ENCODE measurements around the gene SLC36A1.

The SLC36A1 gene

DNA sequence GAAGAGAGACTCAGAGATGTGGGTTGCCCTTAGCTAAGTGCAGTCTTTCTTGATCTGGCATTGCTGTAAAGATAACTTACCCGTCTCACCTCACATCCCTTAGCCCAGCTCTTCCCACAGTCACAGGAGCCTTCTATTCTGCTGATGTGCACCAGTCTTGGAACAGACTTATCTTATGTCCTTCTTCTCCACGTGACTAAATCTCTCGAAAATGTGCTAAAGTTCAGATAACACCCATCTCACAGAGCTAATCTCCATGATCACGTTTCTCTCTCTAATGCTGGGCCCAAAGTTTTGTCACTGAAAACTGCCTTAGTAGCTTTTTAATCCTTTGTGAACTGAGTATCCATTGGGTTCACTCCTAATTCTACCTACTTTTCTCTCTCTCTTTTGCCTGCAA, 16.7 kb downstream of the SLC36A1 start:
- Histone ChIP-seq H4K8ac (ENCODE audit: low read depth, low read length) (no peak overlapping the region), H3K27ac (replicated peaks; ENCODE audit: low read length) (no peak overlapping the region), H3K18ac (ENCODE audit: low read length) (no peak overlapping the region), H3K23ac (ENCODE audit: low read depth, low read length, poor library complexity) (no peak overlapping the region), H2AFZ (ENCODE audit: low read length) (no peak overlapping the region), H3K4me1 (ENCODE audit: control insufficient read depth in 2 of 2, insufficient read depth in 1 of 2, low read depth in 1 of 2, low read length in 2 of 2) (no peaks in the 10 kb centered on the region), H3K4me2 (ENCODE audit: insufficient read depth, low read length, poor library complexity, severe bottlenecking) (no peak overlapping the region), H2BK5ac (ENCODE audit: low read length) (no peak overlapping the region), H2BK120ac (ENCODE audit: low read depth, low read length) (no peak overlapping the region), H3K9ac (ENCODE audit: low read depth, low read length, poor library complexity) (no peak overlapping the region), H3K79me1 (ENCODE audit: low read depth, low read length) (no peaks in the 10 kb centered on the region), H2AK5ac (ENCODE audit: low read depth, low read length) (no peak overlapping the region), H3K4me3 (ENCODE audit: low read length in 2 of 2) (no peak overlapping the region), H4K91ac (ENCODE audit: low read depth, low read length, poor library complexity) (no peak overlapping the region), H2BK12ac (ENCODE audit: low read length) (no peak overlapping the region), H3K4ac (ENCODE audit: low read length) (no peak overlapping the region), H3K27me3 (ENCODE audit: control insufficient read depth in 3 of 3, insufficient read depth in 3 of 3, low read depth in 1 of 3, low read length in 3 of 3) (no peaks in the 10 kb centered on the region), H3K9me3 (replicated peaks in 1 of 2; ENCODE audit: control insufficient read depth in 2 of 2, insufficient read depth in 1 of 2, low read depth in 1 of 2, low read length in 2 of 2) (peaks cover 0 to 2% of the 10 kb centered on the region in 2 donors), H3K14ac (ENCODE audit: low read length) (no peak overlapping the region), H2BK15ac (ENCODE audit: low read length) (no peak overlapping the region), H3K36me3 (replicated peaks in 1 of 2; ENCODE audit: control insufficient read depth in 2 of 2, insufficient read depth in 2 of 2, low read length in 2 of 2) (peaks cover 0 to 13% of the 10 kb centered on the region in 2 donors)
- no peak for DNase-seq (ENCODE audit: low spot score)
- no CpG with 5 or more reads among the region's 4 CpGs for WGBS, 2 donors (ENCODE audit: extremely low coverage in 2 of 2, insufficient read length in 2 of 2, insufficient replicate concordance in 1 of 2)

DNA sequence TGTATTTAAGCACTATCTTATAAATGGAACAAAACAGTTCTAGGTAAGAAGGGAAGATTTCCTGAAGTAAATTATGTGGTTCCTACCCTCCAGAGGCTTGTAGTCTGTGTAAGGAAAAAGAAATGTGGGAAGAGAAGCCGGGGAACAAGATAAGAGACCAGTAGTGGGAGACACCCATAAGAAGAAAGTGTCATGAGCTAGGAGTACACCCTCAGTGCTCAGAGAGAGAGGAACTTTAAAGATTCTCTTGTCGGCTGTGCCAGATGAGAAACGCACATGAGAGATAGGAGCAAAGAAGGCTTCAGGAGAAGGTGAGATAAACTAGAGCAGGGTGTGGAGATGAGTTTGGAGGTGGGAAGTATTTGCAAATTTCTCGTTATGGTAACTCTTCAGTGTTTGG, 18.1 kb downstream of the SLC36A1 start:
- Histone ChIP-seq H3K36me3 (replicated peaks in 1 of 2; ENCODE audit: control insufficient read depth in 2 of 2, insufficient read depth in 2 of 2, low read length in 2 of 2) (peaks cover 0 to 13% of the 10 kb centered on the region in 2 donors), H3K14ac (ENCODE audit: low read length) (no peak overlapping the region), H2BK15ac (ENCODE audit: low read length) (no peak overlapping the region), H3K23ac (ENCODE audit: low read depth, low read length, poor library complexity) (no peak overlapping the region), H3K4ac (ENCODE audit: low read length) (no peak overlapping the region), H2BK12ac (ENCODE audit: low read length) (no peak overlapping the region), H3K27ac (replicated peaks; ENCODE audit: low read length) (no peak overlapping the region), H2AFZ (ENCODE audit: low read length) (no peak overlapping the region), H3K9ac (ENCODE audit: low read depth, low read length, poor library complexity) (no peak overlapping the region), H3K27me3 (ENCODE audit: control insufficient read depth in 3 of 3, insufficient read depth in 3 of 3, low read depth in 1 of 3, low read length in 3 of 3) (no peaks in the 10 kb centered on the region), H3K4me1 (ENCODE audit: control insufficient read depth in 2 of 2, insufficient read depth in 1 of 2, low read depth in 1 of 2, low read length in 2 of 2) (no peaks in the 10 kb centered on the region), H4K91ac (ENCODE audit: low read depth, low read length, poor library complexity) (no peak overlapping the region), H4K8ac (ENCODE audit: low read depth, low read length) (no peak overlapping the region), H3K18ac (ENCODE audit: low read length) (no peak overlapping the region), H3K4me3 (ENCODE audit: low read length in 2 of 2) (no peak overlapping the region), H3K4me2 (ENCODE audit: insufficient read depth, low read length, poor library complexity, severe bottlenecking) (no peak overlapping the region), H3K79me1 (ENCODE audit: low read depth, low read length) (no peaks in the 10 kb centered on the region), H2AK5ac (ENCODE audit: low read depth, low read length) (no peak overlapping the region), H3K9me3 (replicated peaks in 1 of 2; ENCODE audit: control insufficient read depth in 2 of 2, insufficient read depth in 1 of 2, low read depth in 1 of 2, low read length in 2 of 2) (peaks cover 0 to 2% of the 10 kb centered on the region in 2 donors), H2BK5ac (ENCODE audit: low read length) (no peak overlapping the region), H2BK120ac (ENCODE audit: low read depth, low read length) (no peak overlapping the region)
- no CpG with 5 or more reads among the region's 4 CpGs for WGBS, 2 donors (ENCODE audit: extremely low coverage in 2 of 2, insufficient read length in 2 of 2, insufficient replicate concordance in 1 of 2)
- DNase-seq (ENCODE audit: low spot score) = no peak

DNA sequence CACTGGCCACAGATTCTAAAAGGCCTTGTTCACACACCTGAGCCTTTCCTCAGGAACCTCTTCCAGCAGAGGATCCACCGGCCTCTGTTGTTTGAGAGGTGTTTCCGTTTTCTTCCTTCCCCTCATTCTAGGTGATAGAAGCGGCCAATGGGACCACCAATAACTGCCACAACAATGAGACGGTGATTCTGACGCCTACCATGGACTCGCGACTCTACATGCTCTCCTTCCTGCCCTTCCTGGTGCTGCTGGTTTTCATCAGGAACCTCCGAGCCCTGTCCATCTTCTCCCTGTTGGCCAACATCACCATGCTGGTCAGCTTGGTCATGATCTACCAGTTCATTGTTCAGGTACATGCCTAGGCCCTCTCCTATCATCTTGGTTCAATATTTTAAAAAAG, 20.2 kb downstream of the SLC36A1 start:
- H3K14ac ChIP-seq (ENCODE audit: low read length) = no peak overlapping the region
- H3K36me3 ChIP-seq (replicated peaks in 1 of 2; ENCODE audit: control insufficient read depth in 2 of 2, insufficient read depth in 2 of 2, low read length in 2 of 2) = peaks cover 0 to 13% of the 10 kb centered on the region in 2 donors
- peaks cover 0 to 2% of the 10 kb centered on the region in 2 donors for H3K9me3 ChIP-seq (replicated peaks in 1 of 2; ENCODE audit: control insufficient read depth in 2 of 2, insufficient read depth in 1 of 2, low read depth in 1 of 2, low read length in 2 of 2)
- H2BK5ac ChIP-seq (ENCODE audit: low read length) = no peak overlapping the region
- no peak overlapping the region for H3K23ac ChIP-seq (ENCODE audit: low read depth, low read length, poor library complexity)
- no peak overlapping the region for H3K4me2 ChIP-seq (ENCODE audit: insufficient read depth, low read length, poor library complexity, severe bottlenecking)
- H2BK15ac ChIP-seq (ENCODE audit: low read length) = no peak overlapping the region
- no peak overlapping the region for H2BK12ac ChIP-seq (ENCODE audit: low read length)
- H3K18ac ChIP-seq (ENCODE audit: low read length) = no peak overlapping the region
- H3K4me1 ChIP-seq (ENCODE audit: control insufficient read depth in 2 of 2, insufficient read depth in 1 of 2, low read depth in 1 of 2, low read length in 2 of 2) = no peaks in the 10 kb centered on the region
- no CpG with 5 or more reads among the region's 8 CpGs for WGBS, 2 donors (ENCODE audit: extremely low coverage in 2 of 2, insufficient read length in 2 of 2, insufficient replicate concordance in 1 of 2)
- no peaks in the 10 kb centered on the region for H3K27me3 ChIP-seq (ENCODE audit: control insufficient read depth in 3 of 3, insufficient read depth in 3 of 3, low read depth in 1 of 3, low read length in 3 of 3)
- H3K79me1 ChIP-seq (ENCODE audit: low read depth, low read length) = no peaks in the 10 kb centered on the region
- H4K91ac ChIP-seq (ENCODE audit: low read depth, low read length, poor library complexity) = no peak overlapping the region
- no peak overlapping the region for H2AFZ ChIP-seq (ENCODE audit: low read length)
- no peak overlapping the region for H3K9ac ChIP-seq (ENCODE audit: low read depth, low read length, poor library complexity)
- H3K27ac ChIP-seq (replicated peaks; ENCODE audit: low read length) = no peak overlapping the region
- H2AK5ac ChIP-seq (ENCODE audit: low read depth, low read length) = no peak overlapping the region
- no peak overlapping the region for H3K4me3 ChIP-seq (ENCODE audit: low read length in 2 of 2)
- no peak overlapping the region for H3K4ac ChIP-seq (ENCODE audit: low read length)
- H2BK120ac ChIP-seq (ENCODE audit: low read depth, low read length) = no peak overlapping the region
- no peak for DNase-seq (ENCODE audit: low spot score)
- H4K8ac ChIP-seq (ENCODE audit: low read depth, low read length) = no peak overlapping the region

DNA sequence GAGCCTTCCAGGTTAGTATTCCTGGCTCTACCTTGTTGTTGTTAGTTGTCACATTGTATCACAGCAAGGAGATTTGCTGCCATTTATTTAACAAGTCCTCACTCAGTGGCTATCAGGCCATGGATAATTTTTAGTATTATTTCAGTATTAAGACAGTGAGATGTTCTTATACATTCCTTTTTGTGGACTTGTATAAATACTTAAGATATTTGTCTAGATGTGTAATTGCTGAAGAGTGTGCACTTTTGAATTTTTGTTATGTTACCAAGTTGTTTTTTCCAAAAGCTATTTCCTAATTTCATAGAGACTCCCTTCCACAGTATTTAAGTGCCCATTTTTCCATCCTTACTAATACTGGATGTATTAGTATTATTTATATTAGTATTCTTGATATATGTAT, 22.0 kb downstream of the SLC36A1 start:
- no peaks in the 10 kb centered on the region for H3K79me1 ChIP-seq (ENCODE audit: low read depth, low read length)
- no peak overlapping the region for H3K4me3 ChIP-seq (ENCODE audit: low read length in 2 of 2)
- no peak overlapping the region for H2AFZ ChIP-seq (ENCODE audit: low read length)
- H3K4ac ChIP-seq (ENCODE audit: low read length) = no peak overlapping the region
- no peak for DNase-seq (ENCODE audit: low spot score)
- H3K9me3 ChIP-seq (replicated peaks in 1 of 2; ENCODE audit: control insufficient read depth in 2 of 2, insufficient read depth in 1 of 2, low read depth in 1 of 2, low read length in 2 of 2) = peaks cover 0 to 2% of the 10 kb centered on the region in 2 donors
- no peak overlapping the region for H2BK5ac ChIP-seq (ENCODE audit: low read length)
- no peaks in the 10 kb centered on the region for H3K27me3 ChIP-seq (ENCODE audit: control insufficient read depth in 3 of 3, insufficient read depth in 3 of 3, low read depth in 1 of 3, low read length in 3 of 3)
- no peak overlapping the region for H4K8ac ChIP-seq (ENCODE audit: low read depth, low read length)
- no peak overlapping the region for H4K91ac ChIP-seq (ENCODE audit: low read depth, low read length, poor library complexity)
- no peak overlapping the region for H2BK120ac ChIP-seq (ENCODE audit: low read depth, low read length)
- no peak overlapping the region for H3K14ac ChIP-seq (ENCODE audit: low read length)
- H3K18ac ChIP-seq (ENCODE audit: low read length) = no peak overlapping the region
- H3K27ac ChIP-seq (replicated peaks; ENCODE audit: low read length) = no peak overlapping the region
- H3K23ac ChIP-seq (ENCODE audit: low read depth, low read length, poor library complexity) = no peak overlapping the region
- H2AK5ac ChIP-seq (ENCODE audit: low read depth, low read length) = no peak overlapping the region
- H2BK15ac ChIP-seq (ENCODE audit: low read length) = no peak overlapping the region
- no peak overlapping the region for H3K4me2 ChIP-seq (ENCODE audit: insufficient read depth, low read length, poor library complexity, severe bottlenecking)
- no peak overlapping the region for H3K9ac ChIP-seq (ENCODE audit: low read depth, low read length, poor library complexity)
- H3K36me3 ChIP-seq (replicated peaks in 1 of 2; ENCODE audit: control insufficient read depth in 2 of 2, insufficient read depth in 2 of 2, low read length in 2 of 2) = peaks cover 0 to 13% of the 10 kb centered on the region in 2 donors
- no peak overlapping the region for H2BK12ac ChIP-seq (ENCODE audit: low read length)
- no peaks in the 10 kb centered on the region for H3K4me1 ChIP-seq (ENCODE audit: control insufficient read depth in 2 of 2, insufficient read depth in 1 of 2, low read depth in 1 of 2, low read length in 2 of 2)

All from neuronal stem cell (in vitro differentiated cells).